Calu3 (cell line): ENCODE measurements around the gene ZBTB44. TPM values are rescaled to one million over a fixed set of nuclear protein-coding genes. Genes with fewer than 3 reads are reported as not detected.

ENCODE experiments used
- BruUV-seq: library from RNA; stranded (reverse); fragments of 400-500 nt; replicated peaks from 2 replicates; lab custom pipeline; 2021; lab: Mats Ljungman, UMichigan
- CTCF ChIA-PET: fragments of 300-600 bp; sonication (Branson Sonifier 250); formaldehyde crosslinking; loops from one replicate; lab custom pipeline; 2022; ENCODE audit warnings: antibody characterized with exemption; lab: Charles Lee
- DNase-seq: peaks from one replicate; pipeline ENCODE4 v3.0.0; 2022
- H3K27ac Mint-ChIP-seq: one replicate; pipeline ENCODE4 v1.8.0; 2022; ENCODE audit warnings: mixed read lengths; ENCODE audit not compliant: unreplicated experiment
- H3K27me3 Mint-ChIP-seq: one replicate; pipeline ENCODE4 v1.8.0; 2022; ENCODE audit warnings: mixed read lengths; ENCODE audit not compliant: unreplicated experiment
- H3K36me3 Mint-ChIP-seq: one replicate; pipeline ENCODE4 v1.8.0; 2022; ENCODE audit warnings: mild to moderate bottlenecking, moderate library complexity, mixed read lengths; ENCODE audit not compliant: insufficient read depth, unreplicated experiment
- H3K4me1 Mint-ChIP-seq: one replicate; pipeline ENCODE4 v1.8.0; 2022; ENCODE audit warnings: mild to moderate bottlenecking, low read depth, mixed read lengths; ENCODE audit not compliant: unreplicated experiment
- H3K4me3 Mint-ChIP-seq: one replicate; pipeline ENCODE4 v1.8.0; 2022; ENCODE audit warnings: mild to moderate bottlenecking, low read depth, moderate library complexity, mixed read lengths; ENCODE audit not compliant: unreplicated experiment
- H3K9me3 Mint-ChIP-seq: one replicate; pipeline ENCODE4 v1.8.0; 2022; ENCODE audit warnings: low read depth, mixed read lengths; ENCODE audit not compliant: unreplicated experiment
- CTCF ChIP-seq: fragments of 200-600 bp; IDR thresholded peaks from one replicate; pipeline ENCODE4 v1.8.0; 2022; ENCODE audit warnings: antibody characterized with exemption; ENCODE audit not compliant: unreplicated experiment
- intact Hi-C: fragments of 100-400 bp; cut with micrococcal nuclease; formaldehyde crosslinking; loops from one replicate; pipeline ENCODE4 v1.10.0; 2022; ENCODE audit not compliant: unreplicated experiment
- total RNA-seq: library from RNA; stranded (reverse); gene quantifications from 2 replicates; pipeline ENCODE4 v1.2.3, GENCODE V29; 2022

The ZBTB44 gene
- total RNA-seq, 1 experiment from 2014 or later, result 29.7 TPM

GRCh38 chr11:130203766-130204702 is 110.7 kb downstream of the ZBTB44 start:
- no peak for DNase-seq
- no peak for TF ChIP-seq CTCF
- Mint-ChIP-seq H3K36me3 (peaks cover 38% of the 10 kb centered on the region), H3K27me3 (no peaks in the 10 kb centered on the region), H3K4me3 (no peak overlapping the region), H3K27ac (no peak overlapping the region), H3K9me3 (peaks cover 3% of the 10 kb centered on the region), H3K4me1 (no peaks in the 10 kb centered on the region)
- CTCF ChIA-PET, result no interaction called here
- no TSS peak for BruUV-seq
- intact Hi-C loops, result no loop called here

GRCh38 chr11:130202818-130203689 is 111.7 kb downstream of the ZBTB44 start:
- Mint-ChIP-seq H3K4me3 (no peak overlapping the region), H3K27me3 (no peaks in the 10 kb centered on the region), H3K27ac (no peak overlapping the region), H3K36me3 (peaks cover 31% of the 10 kb centered on the region), H3K9me3 (peaks cover 3% of the 10 kb centered on the region), H3K4me1 (no peaks in the 10 kb centered on the region)
- no TSS peak for BruUV-seq
- intact Hi-C loops, result no loop called here
- no peak for TF ChIP-seq CTCF
- DNase-seq, result no peak
- CTCF ChIA-PET, result no interaction called here

- no peaks in the 10 kb centered on the region for H3K4me1 Mint-ChIP-seq
- no TSS peak for BruUV-seq
- CTCF ChIA-PET, result no interaction called here
- H3K4me3 Mint-ChIP-seq, result no peak overlapping the region
- no peak for TF ChIP-seq CTCF
- no peak for DNase-seq
- no peak overlapping the region for H3K27ac Mint-ChIP-seq
- peaks cover 34% of the 10 kb centered on the region for H3K36me3 Mint-ChIP-seq
- peaks cover 3% of the 10 kb centered on the region for H3K9me3 Mint-ChIP-seq
- intact Hi-C loops, result no loop called here
- H3K27me3 Mint-ChIP-seq, result no peaks in the 10 kb centered on the region
Observed at GRCh38 chr11:130202009-130202817, 112.5 kb downstream of the ZBTB44 start.

- H3K27ac Mint-ChIP-seq, result no peak overlapping the region
- intact Hi-C loops, result no loop called here
- no peak overlapping the region for H3K4me3 Mint-ChIP-seq
- TF ChIP-seq CTCF, result no peak
- peaks cover 25% of the 10 kb centered on the region for H3K36me3 Mint-ChIP-seq
- no peaks in the 10 kb centered on the region for H3K4me1 Mint-ChIP-seq
- no peak for DNase-seq
- BruUV-seq, result no TSS peak
- H3K9me3 Mint-ChIP-seq, result peaks cover 3% of the 10 kb centered on the region
- CTCF ChIA-PET, result no interaction called here
- no peaks in the 10 kb centered on the region for H3K27me3 Mint-ChIP-seq
Observed at GRCh38 chr11:130201026-130201425, 113.7 kb downstream of the ZBTB44 start.
